HG02642 (cell line): ENCODE results near the gene SIVA1.

Experiments used
- ATAC-seq: cut with Tn5 transposase; IDR thresholded peaks from one replicate; pipeline ENCODE4 v1.9.1; 2021; ENCODE audit warnings: mild to moderate bottlenecking; ENCODE audit not compliant: unreplicated experiment, poor library complexity

SIVA1 gene

GRCh38 chr14:104769324-104770071 is 16.6 kb downstream of the SIVA1 start:
- ATAC-seq: no peak

GRCh38 chr14:104770072-104770579 is 17.2 kb downstream of the SIVA1 start:
- no peak for ATAC-seq

GRCh38 chr14:104770851-104771272 is 17.9 kb downstream of the SIVA1 start:
- no peak for ATAC-seq

- ATAC-seq: no peak
Observed at GRCh38 chr14:104771374-104771773, 18.4 kb downstream of the SIVA1 start.

GRCh38 chr14:104771918-104772706 is 19.2 kb downstream of the SIVA1 start:
- ATAC-seq: no peak

- no peak for ATAC-seq
Observed at GRCh38 chr14:104772707-104773504, 20.0 kb downstream of the SIVA1 start.

GRCh38 chr14:104773505-104774452 is 20.8 kb downstream of the SIVA1 start:
- ATAC-seq: no peak

GRCh38 chr14:104774453-104775072 is 21.6 kb downstream of the SIVA1 start:
- no peak for ATAC-seq

- ATAC-seq: no peak
Observed at GRCh38 chr14:104775073-104775489, 22.1 kb downstream of the SIVA1 start.

GRCh38 chr14:104776481-104776880 is 23.5 kb downstream of the SIVA1 start:
- ATAC-seq: no peak

GRCh38 chr14:104776961-104777807 is 24.2 kb downstream of the SIVA1 start:
- ATAC-seq: no peak

GRCh38 chr14:104777808-104778249 is 24.9 kb downstream of the SIVA1 start:
- ATAC-seq: no peak

GRCh38 chr14:104778694-104779331 is 25.9 kb downstream of the SIVA1 start:
- no peak for ATAC-seq

GRCh38 chr14:104779776-104780512 is 27.0 kb downstream of the SIVA1 start:
- ATAC-seq: no peak

GRCh38 chr14:104780513-104781030 is 27.6 kb downstream of the SIVA1 start:
- no peak for ATAC-seq

- no peak for ATAC-seq
Observed at GRCh38 chr14:104781271-104782077, 28.5 kb downstream of the SIVA1 start.
